K562 (cell line): ENCODE results near the gene YLPM1. TPM values are rescaled to one million over a fixed set of nuclear protein-coding genes. Genes with fewer than 3 reads are reported as not detected.

Source experiments
- ATAC-seq: fragments of 200-7000 bp; cut with Tn5 transposase; 3 replicates; pipeline ENCODE4 v1.9.1; 2020; ENCODE audit warnings: moderate library complexity
- BruUV-seq: library from RNA; stranded (reverse); fragments of 400-500 nt; replicated peaks from 2 replicates; lab custom pipeline; 2021; lab: Mats Ljungman, UMichigan
- CTCF ChIA-PET: fragments of 300-600 bp; formaldehyde crosslinking; extraction: SDS; loops from one replicate; lab custom pipeline; 2021; ENCODE audit warnings: low intra/inter-chr PET ratio; lab: Yijun Ruan, JAX
- POLR2A ChIA-PET: fragments of 300-600, 350-650 bp; sonication (Branson Sonifier 250); formaldehyde crosslinking; extraction: SDS; loops from one replicate; lab custom pipeline; 2021; ENCODE audit warnings: antibody characterized with exemption, inconsistent platforms; lab: Yijun Ruan, JAX
- DNase-seq, 4 experiments: peaks; one replicate each; pipeline versions ENCODE4 v3.0.0 to v3.0.0-alpha.2; 2011 to 2018; ENCODE audit warnings: low spot score in 3 of 4, mixed read lengths in 3 of 4; ENCODE audit errors: extremely low read depth in 1 of 4
- FAIRE-seq: peaks from 2 replicates; lab custom pipeline; 2011; peaks lifted over from hg19 to GRCh38; lab: Jason Lieb, UNC
- H2AFZ ChIP-seq: 2 replicates; pipeline ENCODE4 v1.6.0; 2011; ENCODE audit warnings: low read depth, low read length, control low read depth, inconsistent platforms
- H3K27ac ChIP-seq: fragments of 200-600 bp; 3 replicates; pipeline ENCODE4 v1.8.0; 2011; ENCODE audit warnings: low read depth, mild to moderate bottlenecking, control low read depth, inconsistent platforms, low read length, moderate library complexity, mixed read lengths; ENCODE audit errors: extremely low read depth
- H3K27me3 ChIP-seq, 2 experiments: fragments of 300-600 bp in 1 of 2; 2 replicates in 1 of 2; 3 replicates in 1 of 2; pipeline versions ENCODE4 v1.6.0 to v1.8.0; 2011; ENCODE audit warnings: inconsistent platforms in 2 of 2, low read length in 2 of 2, mild to moderate bottlenecking in 1 of 2, mixed read lengths in 1 of 2, moderate library complexity in 1 of 2; ENCODE audit not compliant: control insufficient read depth in 2 of 2, insufficient read depth in 2 of 2
- H3K36me3 ChIP-seq: fragments of 300-600 bp; 3 replicates; pipeline ENCODE4 v1.8.0; 2011; ENCODE audit warnings: mild to moderate bottlenecking, low read length, inconsistent platforms; ENCODE audit not compliant: control insufficient read depth, insufficient read depth
- H3K4me1 ChIP-seq, 2 experiments: fragments of 200-600 bp in 1 of 2; replicated peaks in 1 of 2; 2 replicates in 1 of 2; 3 replicates in 1 of 2; pipeline versions ENCODE4 v1.5.1 to v1.8.0; 2011; ENCODE audit warnings: inconsistent platforms in 2 of 2, low read length in 2 of 2, mild to moderate bottlenecking in 1 of 2, mixed read lengths in 1 of 2, moderate library complexity in 1 of 2; ENCODE audit not compliant: control insufficient read depth in 2 of 2, insufficient read depth in 2 of 2
- H3K4me2 ChIP-seq: 2 replicates; pipeline ENCODE4 v1.6.1; 2011; ENCODE audit warnings: low read length, control low read depth, inconsistent platforms, mixed read lengths; ENCODE audit not compliant: insufficient read depth
- H3K4me3 ChIP-seq: fragments of 200-600 bp; sonication (generic), shearing (Covaris generic); 2 replicates; pipeline ENCODE4 v1.5.1; 2016; ENCODE audit warnings: control low read depth, inconsistent platforms
- H3K79me2 ChIP-seq: fragments of 200-600 bp; 3 replicates; pipeline ENCODE4 v1.8.0; 2011; ENCODE audit warnings: low read length, inconsistent platforms; ENCODE audit not compliant: control insufficient read depth, insufficient read depth
- H3K9ac ChIP-seq, 2 experiments: 2 replicates each; pipeline versions ENCODE4 v1.6.0 to v1.6.1; 2011; ENCODE audit warnings: low read depth in 2 of 2, low read length in 2 of 2, control low read depth in 1 of 2, inconsistent platforms in 1 of 2, mild to moderate bottlenecking in 1 of 2, mixed read lengths in 1 of 2; ENCODE audit not compliant: insufficient read depth in 1 of 2
- H3K9me1 ChIP-seq: one replicate; pipeline ENCODE4 v1.6.0; 2011; ENCODE audit warnings: inconsistent platforms, mild to moderate bottlenecking, low read length, moderate library complexity; ENCODE audit not compliant: control insufficient read depth, insufficient read depth
- H3K9me3 ChIP-seq: replicated peaks from 2 replicates; pipeline ENCODE4 v1.5.1; 2011; ENCODE audit warnings: low read depth, low read length, inconsistent platforms; ENCODE audit not compliant: control insufficient read depth, insufficient read depth
- H4K20me1 ChIP-seq: replicated peaks from 2 replicates; pipeline ENCODE4 v1.6.1; 2011; ENCODE audit warnings: low read length, inconsistent platforms, mixed read lengths; ENCODE audit not compliant: control insufficient read depth, insufficient read depth
- CEBPB ChIP-seq: fragments of 450-650 bp; IDR thresholded peaks from 2 replicates; pipeline ENCODE4 v1.6.1; 2016; ENCODE audit warnings: missing genetic modification characterization, missing compliant biosample characterization
- CHD2 ChIP-seq: IDR thresholded peaks from 2 replicates; pipeline ENCODE4 v1.6.1; 2011; ENCODE audit warnings: low read depth, low read length
- ETV1 ChIP-seq: fragments of 450-650 bp; conservative IDR thresholded peaks from 2 replicates; pipeline ENCODE4 v1.6.1; 2016; ENCODE audit warnings: missing genetic modification characterization, control low read depth, low read depth, missing compliant biosample characterization
- FOSL1 ChIP-seq: fragments of 200-800 bp; sonication (Bioruptor generic); conservative IDR thresholded peaks from 2 replicates; pipeline ENCODE4 v1.6.1; 2016; ENCODE audit warnings: missing genetic modification characterization, missing compliant biosample characterization
- GATAD2A ChIP-seq: fragments of 450-650 bp; IDR thresholded peaks from 2 replicates; pipeline ENCODE4 v1.6.1; 2017
- JUN ChIP-seq, 2 experiments: sonication (generic) in 1 of 2; formaldehyde crosslinking in 1 of 2; IDR thresholded peaks; 2 replicates each; pipeline versions ENCODE4 v1.6.1 to v1.8.0; 2012 to 2022; ENCODE audit warnings: borderline replicate concordance in 2 of 2, mild to moderate bottlenecking in 2 of 2, improper control_type of control experiment in 1 of 2, low read depth in 1 of 2, low read length in 1 of 2, missing genetic modification reagents in 1 of 2
- JUND ChIP-seq, 2 experiments: IDR thresholded peaks; 2 replicates in 1 of 2; 3 replicates in 1 of 2; pipeline ENCODE4 v1.6.1; 2011; ENCODE audit warnings: borderline replicate concordance in 2 of 2, low read depth in 2 of 2, low read length in 2 of 2, improper control_type of control experiment in 1 of 2, missing biosample characterization in 1 of 2, missing genetic modification characterization in 1 of 2, missing genetic modification reagents in 1 of 2
- RAD51 ChIP-seq: fragments of 450-650 bp; IDR thresholded peaks from 2 replicates; pipeline ENCODE4 v1.7.1; 2016; ENCODE audit warnings: low read depth, mild to moderate bottlenecking, borderline replicate concordance
- WGBS: fragments of 100-300 bp; shearing (Covaris generic); methylation state at CpG from one replicate; pipeline ENCODE4 v1.1.6; 2016; ENCODE audit warnings: low coverage, mixed read lengths; ENCODE audit not compliant: insufficient coverage; ENCODE audit errors: missing lambda C conversion rate; 5-methylcytosine and 5-hydroxymethylcytosine counted together
- in situ Hi-C: fragments of 300-500 bp; cut with MboI; formaldehyde crosslinking; loops from 4 replicates; pipeline ENCODE4 v1.15.0; 2018; ENCODE audit warnings: inconsistent platforms, mixed read lengths
- intact Hi-C: fragments of 100-400 bp; cut with micrococcal nuclease; formaldehyde crosslinking; loops from 2 replicates; pipeline ENCODE4 v1.14.2; 2022
- polyA plus RNA-seq, 8 experiments: library from polyadenylated mRNA; depleted of rRNA in 4 of 8; stranded (reverse) in 5 of 8; unstranded in 3 of 8; fragments of >200 nt; fragmentation: Nextera tagmentation in 2 of 8; fragmentation: Illumina TruSeq in 1 of 8; extraction: Ambion mirVana in 2 of 8; extraction: Trizol in 1 of 8; gene quantifications; 2 replicates each; pipeline versions ENCODE4 v1.2.1 to v1.2.3, GENCODE V29; 2011 to 2014; ENCODE audit warnings: inconsistent platforms in 1 of 8, missing spikeins in 1 of 8
- total RNA-seq, 7 experiments: library from RNA; depleted of rRNA in 6 of 7; stranded (reverse); fragments of >200 nt in 6 of 7; fragmentation: Illumina TruSeq in 2 of 7; extraction: Trizol in 2 of 7; gene quantifications; 2 replicates each; pipeline versions ENCODE4 v1.2.1 to v1.2.3, GENCODE V29; 2011 to 2021; ENCODE audit warnings: low replicate concordance in 1 of 7
- TF ChIP-seq, protein P1 (sequence below), 2 experiments: fragments of 450-650 bp in 1 of 2; sonication (generic) in 1 of 2; formaldehyde crosslinking in 1 of 2; IDR thresholded peaks in 1 of 2; conservative IDR thresholded peaks in 1 of 2; 2 replicates each; pipeline versions ENCODE4 v1.6.1 to v1.8.1; 2016 to 2023; ENCODE audit warnings: mild to moderate bottlenecking in 2 of 2, moderate library complexity in 2 of 2, inconsistent platforms in 1 of 2, missing genetic modification reagents in 1 of 2
- TF ChIP-seq, protein P2 (sequence below): sonication (generic); formaldehyde crosslinking; IDR thresholded peaks from 2 replicates; pipeline ENCODE4 v1.8.0; 2022; ENCODE audit warnings: mild to moderate bottlenecking, missing genetic modification reagents
- TF ChIP-seq, protein P3 (sequence below): sonication (generic); formaldehyde crosslinking; IDR thresholded peaks from 2 replicates; pipeline ENCODE4 v1.9.0; 2022; ENCODE audit warnings: mild to moderate bottlenecking, missing genetic modification reagents

YLPM1 gene
- total and polyA plus RNA-seq, 9 of the 15 experiments (the other 6 are each of a cell fraction or from before 2014, with no cell fraction given): 7.2 to 32.7 (median 14.6) TPM

DNA sequence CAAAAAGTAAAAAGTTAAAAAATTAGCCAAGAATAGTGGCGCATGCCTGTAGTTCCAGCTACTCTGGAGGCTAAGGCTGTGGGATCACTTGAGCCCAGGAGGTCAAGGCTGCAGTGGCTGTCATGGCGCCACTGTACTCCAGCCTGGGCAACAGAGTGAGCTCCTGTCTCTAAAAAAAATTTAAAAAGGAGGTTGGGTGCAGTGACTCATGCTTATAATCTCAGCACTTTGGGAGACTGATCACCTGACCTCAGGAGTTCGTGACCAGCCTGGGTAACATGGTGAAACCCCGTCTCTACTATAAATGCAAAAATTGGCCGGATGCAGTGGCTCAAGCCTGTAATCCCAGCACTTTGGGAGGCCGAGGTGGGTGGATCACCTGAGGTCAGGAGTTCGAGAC lies 8.2 kb upstream of the YLPM1 start:
- POLR2A ChIA-PET: interaction anchor here (1.9 kb wide), 1 partner anchor 8 kb away, joined by 15 read pairs; the partner anchor contains the start of gene YLPM1
- no peaks in the 10 kb centered on the region for H3K9me1 ChIP-seq
- WGBS: 31% methylated on average over 5 of the region's 7 CpGs
- H2AFZ ChIP-seq: no peak overlapping the region
- TF ChIP-seq JUND (IDR thresholded peaks at IDR 0.05; ENCODE audit: borderline replicate concordance, low read depth, low read length): peak; percentile 61; the same call in 1 of the 2 replicates
- TF ChIP-seq JUND (tag; IDR thresholded peaks at IDR 0.05; ENCODE audit: borderline replicate concordance, low read depth, low read length): no peak; the same call in 2 of the 3 replicates
- TF ChIP-seq CEBPB (tag): no peak
- TF ChIP-seq, protein P1, sequence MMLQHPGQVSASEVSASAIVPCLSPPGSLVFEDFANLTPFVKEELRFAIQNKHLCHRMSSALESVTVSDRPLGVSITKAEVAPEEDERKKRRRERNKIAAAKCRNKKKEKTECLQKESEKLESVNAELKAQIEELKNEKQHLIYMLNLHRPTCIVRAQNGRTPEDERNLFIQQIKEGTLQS (IDR thresholded peaks at IDR 0.05): peak; percentile 45
- TF ChIP-seq, protein P1 (CRISPR knock-in tag; conservative IDR thresholded peaks at IDR 0.05): no peak
- TF ChIP-seq ETV1 (tag): no peak
- TF ChIP-seq, protein P2, sequence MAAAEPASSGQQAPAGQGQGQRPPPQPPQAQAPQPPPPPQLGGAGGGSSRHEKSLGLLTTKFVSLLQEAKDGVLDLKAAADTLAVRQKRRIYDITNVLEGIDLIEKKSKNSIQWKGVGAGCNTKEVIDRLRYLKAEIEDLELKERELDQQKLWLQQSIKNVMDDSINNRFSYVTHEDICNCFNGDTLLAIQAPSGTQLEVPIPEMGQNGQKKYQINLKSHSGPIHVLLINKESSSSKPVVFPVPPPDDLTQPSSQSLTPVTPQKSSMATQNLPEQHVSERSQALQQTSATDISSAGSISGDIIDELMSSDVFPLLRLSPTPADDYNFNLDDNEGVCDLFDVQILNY (CRISPR knock-in tag): no peak
- TF ChIP-seq GATAD2A: no peak
- no peak for TF ChIP-seq CHD2
- peak; percentile 54 for TF ChIP-seq FOSL1
- 0 out of 2 replicates have a peak, but pooled peaks have one; percentile 33 for TF ChIP-seq RAD51
- 0 out of 2 replicates have a peak, but pooled peaks have one; percentile 14 for TF ChIP-seq JUN (IDR thresholded peaks at IDR 0.05; ENCODE audit: borderline replicate concordance, low read depth, low read length)
- no peak for TF ChIP-seq JUN (CRISPR knock-in tag; IDR thresholded peaks at IDR 0.05; ENCODE audit: borderline replicate concordance)
- TF ChIP-seq, protein P3, sequence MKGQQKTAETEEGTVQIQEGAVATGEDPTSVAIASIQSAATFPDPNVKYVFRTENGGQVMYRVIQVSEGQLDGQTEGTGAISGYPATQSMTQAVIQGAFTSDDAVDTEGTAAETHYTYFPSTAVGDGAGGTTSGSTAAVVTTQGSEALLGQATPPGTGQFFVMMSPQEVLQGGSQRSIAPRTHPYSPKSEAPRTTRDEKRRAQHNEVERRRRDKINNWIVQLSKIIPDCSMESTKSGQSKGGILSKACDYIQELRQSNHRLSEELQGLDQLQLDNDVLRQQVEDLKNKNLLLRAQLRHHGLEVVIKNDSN (CRISPR knock-in tag): peak; percentile 34; the same call in 1 of the 2 replicates
- H3K9me3 ChIP-seq: no peaks in the 10 kb centered on the region; the same call in 1 of the 2 replicates
- no peaks in the 10 kb centered on the region for H3K27me3 ChIP-seq
- DNase-seq (no peak), ATAC-seq (no peak), FAIRE-seq (no peak)
- intact Hi-C loops (no loop called here), in situ Hi-C loops (no loop called here)
- H3K9ac ChIP-seq: no peak overlapping the region
- no peaks in the 10 kb centered on the region for H3K4me1 ChIP-seq
- no TSS peak for BruUV-seq
- H3K27ac ChIP-seq: no peak overlapping the region
- H3K4me2 ChIP-seq: no peak overlapping the region
- H3K36me3 ChIP-seq: no peaks in the 10 kb centered on the region
- CTCF ChIA-PET: no interaction called here
- H4K20me1 ChIP-seq: no peaks in the 10 kb centered on the region
- no peak overlapping the region for H3K4me3 ChIP-seq
- H3K79me2 ChIP-seq: no peaks in the 10 kb centered on the region
